Esophagus squamous epithelium (tissue), 4 donors: ENCODE results near the gene ARTN.

Experiments used
- POLR2A ChIP-seq, 4 donors: fragments of 450-650 bp; IDR thresholded peaks; one replicate each; pipeline ENCODE4 v1.6.1; 2017; ENCODE audit warnings: antibody characterized with exemption in 4 of 4, mild to moderate bottlenecking in 4 of 4, moderate library complexity in 3 of 4
- TF ChIP-seq, protein P1 (sequence below), 6 experiments: fragments of 450-650 bp in 4 of 6; fragments of 200-600 bp in 2 of 6; sonication (generic) in 2 of 6; IDR thresholded peaks; one replicate each; pipeline ENCODE4 v1.5.1; 2016 to 2019; ENCODE audit warnings: antibody characterized with exemption in 6 of 6, mild to moderate bottlenecking in 4 of 6, moderate library complexity in 4 of 6

DNA sequence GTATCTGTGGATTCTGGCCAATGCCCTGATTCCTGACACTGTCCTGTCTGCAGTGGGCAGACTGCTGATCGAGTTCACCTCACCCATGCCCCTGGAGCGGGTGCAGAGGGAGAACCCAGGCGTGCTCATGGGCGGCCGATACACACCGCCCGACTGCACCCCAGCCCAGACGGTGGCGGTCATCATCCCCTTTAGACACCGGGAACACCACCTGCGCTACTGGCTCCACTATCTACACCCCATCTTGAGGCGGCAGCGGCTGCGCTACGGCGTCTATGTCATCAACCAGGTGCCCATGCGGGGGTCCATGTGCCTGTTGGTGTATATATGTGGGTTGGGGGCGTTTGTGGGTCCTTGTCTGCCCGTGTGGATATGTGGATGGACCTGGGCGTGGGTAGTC lies 48.0 kb downstream of the ARTN start:
- TF ChIP-seq, protein P1, sequence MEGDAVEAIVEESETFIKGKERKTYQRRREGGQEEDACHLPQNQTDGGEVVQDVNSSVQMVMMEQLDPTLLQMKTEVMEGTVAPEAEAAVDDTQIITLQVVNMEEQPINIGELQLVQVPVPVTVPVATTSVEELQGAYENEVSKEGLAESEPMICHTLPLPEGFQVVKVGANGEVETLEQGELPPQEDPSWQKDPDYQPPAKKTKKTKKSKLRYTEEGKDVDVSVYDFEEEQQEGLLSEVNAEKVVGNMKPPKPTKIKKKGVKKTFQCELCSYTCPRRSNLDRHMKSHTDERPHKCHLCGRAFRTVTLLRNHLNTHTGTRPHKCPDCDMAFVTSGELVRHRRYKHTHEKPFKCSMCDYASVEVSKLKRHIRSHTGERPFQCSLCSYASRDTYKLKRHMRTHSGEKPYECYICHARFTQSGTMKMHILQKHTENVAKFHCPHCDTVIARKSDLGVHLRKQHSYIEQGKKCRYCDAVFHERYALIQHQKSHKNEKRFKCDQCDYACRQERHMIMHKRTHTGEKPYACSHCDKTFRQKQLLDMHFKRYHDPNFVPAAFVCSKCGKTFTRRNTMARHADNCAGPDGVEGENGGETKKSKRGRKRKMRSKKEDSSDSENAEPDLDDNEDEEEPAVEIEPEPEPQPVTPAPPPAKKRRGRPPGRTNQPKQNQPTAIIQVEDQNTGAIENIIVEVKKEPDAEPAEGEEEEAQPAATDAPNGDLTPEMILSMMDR (IDR thresholded peaks at IDR 0.05), result no peak
- TF ChIP-seq POLR2A (IDR thresholded peaks at IDR 0.05), result no peak
